ENCODE data around the gene GOLGA8M. TPM values are rescaled to one million over a fixed set of nuclear protein-coding genes. Genes with fewer than 3 reads are reported as not detected.
"Not testable (repeated sequence)": the region's sequence is repeated elsewhere in the genome, so short reads cannot be mapped to it uniquely, and the experiment has no call there.

GOLGA8M gene
- total and polyA plus RNA-seq, 2 of the 4 experiments (the other 2 are of a cell fraction): under 0.01 to 0.24 TPM

DNA sequence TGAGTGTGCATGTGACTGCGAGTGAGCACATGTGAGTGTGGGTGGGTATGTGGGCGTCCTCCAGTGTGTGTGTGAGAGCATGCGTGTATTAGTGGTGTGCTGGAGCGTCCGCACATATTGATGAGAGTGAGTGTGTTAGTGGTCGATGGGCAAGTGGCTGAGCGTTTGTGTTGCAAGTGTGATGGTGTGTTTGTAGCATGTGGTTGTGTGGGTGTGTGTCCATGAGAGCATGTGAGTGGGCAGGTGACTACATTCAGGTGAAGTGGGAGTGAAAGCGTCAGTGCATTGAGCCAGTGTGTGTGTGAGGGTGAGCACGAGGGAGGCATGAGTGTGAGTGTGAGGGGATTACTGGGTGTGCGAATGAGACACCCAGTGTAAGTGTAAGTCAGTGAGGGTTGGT, 59.7 kb downstream of the GOLGA8M start:
- H3K14ac ChIP-seq (replicated peaks; ENCODE audit: low read depth, low read length); H3K4me3 ChIP-seq (ENCODE audit: insufficient read depth, low read depth, low read length); H3K18ac ChIP-seq (ENCODE audit: low read depth, low read length); H4K5ac ChIP-seq (ENCODE audit: low read depth, low read length); H3K9ac ChIP-seq (ENCODE audit: low read depth, low read length); H3K79me1 ChIP-seq (ENCODE audit: low read depth in 1 of 2, low read length in 2 of 2); H2AFZ ChIP-seq (replicated peaks; ENCODE audit: low read length, poor library complexity); H3K27ac ChIP-seq (ENCODE audit: insufficient read depth, low read length); DNase-seq; H4K20me1 ChIP-seq (ENCODE audit: insufficient read depth, low read length); H3K36me3 ChIP-seq (ENCODE audit: control insufficient read depth, insufficient read depth, low read length); intact Hi-C loops (cut with micrococcal nuclease); H3K4me1 ChIP-seq (ENCODE audit: control insufficient read depth, insufficient read depth, low read length); BruUV-seq (replicated peaks); H2BK120ac ChIP-seq (ENCODE audit: low read depth, low read length); H3K9me3 ChIP-seq (ENCODE audit: control insufficient read depth, insufficient read depth, low read length); H3K23ac ChIP-seq (ENCODE audit: low read depth, low read length); H4K8ac ChIP-seq (ENCODE audit: low read depth in 2 of 2, low read length in 2 of 2); H2BK5ac ChIP-seq (ENCODE audit: low read depth, low read length, poor library complexity, severe bottlenecking); POLR2A ChIA-PET (ENCODE audit: unreplicated experiment); H2AK9ac ChIP-seq (replicated peaks; ENCODE audit: low read depth, low read length, poor library complexity); H2BK15ac ChIP-seq (ENCODE audit: low read depth, low read length); H3K4ac ChIP-seq (ENCODE audit: low read depth, low read length); in situ Hi-C loops (cut with MboI; ENCODE audit: low sequenced_read_pairs); dilution Hi-C loops (cut with HindIII; ENCODE audit: low sequenced_read_pairs, unreplicated experiment); H3K9me1 ChIP-seq (ENCODE audit: insufficient read depth, low read length); H3K56ac ChIP-seq (ENCODE audit: extremely low read depth, insufficient read depth, low read length); H3K4me2 ChIP-seq (ENCODE audit: low read depth, low read length); CTCF ChIA-PET; H2BK20ac ChIP-seq (ENCODE audit: low read depth, low read length); H2AK5ac ChIP-seq (ENCODE audit: low read depth, low read length); H3K27me3 ChIP-seq (ENCODE audit: control insufficient read depth, insufficient read depth, low read length); ATAC-seq (ENCODE audit: low read depth); H4K91ac ChIP-seq (ENCODE audit: insufficient read depth, low read depth, low read length): not testable (repeated sequence)
- WGBS, 2 experiments (ENCODE audit: extremely low coverage in 2 of 2, insufficient read length in 1 of 2): 77% methylated on average over 5 of the region's 10 CpGs; no CpG with 5 or more reads in 1 of the 2 experiments

Small RNA genes lying within 50 kb of the gene (microRNA-seq; reads per million reads assigned to microRNA genes)
- not detected for gene RN7SL719P (ENCODE audit: insufficient read depth, insufficient read length)

Small RNA genes lying within 50 kb of the gene (small RNA-seq; reads per million reads assigned to genes)
- gene RN7SL719P: 0 reads per million in 5 experiments

Other genes starting within 250 kb of the GOLGA8M start
- gene GOLGA8G, start 179.4 kb downstream of the GOLGA8M start, total RNA-seq (2012; rRNA removed): not detected in 2 replicates
- not detected in 2 replicates for gene GOLGA8G, start 179.4 kb downstream of the GOLGA8M start, polyA plus RNA-seq (2012; rRNA removed)
- gene GOLGA6L25, start 158.9 kb downstream of the GOLGA8M start, total RNA-seq (2012; rRNA removed): not detected in 2 replicates
- gene GOLGA6L25, start 158.9 kb downstream of the GOLGA8M start, polyA plus RNA-seq (2012; rRNA removed): not detected in 2 replicates
- not detected in 2 replicates for gene GOLGA6L7, start 136.2 kb upstream of the GOLGA8M start, total RNA-seq (2012; rRNA removed)
- not detected in 2 replicates for gene GOLGA6L7, start 136.2 kb upstream of the GOLGA8M start, polyA plus RNA-seq (2012; rRNA removed)
- gene APBA2, start 173.6 kb upstream of the GOLGA8M start, total RNA-seq (2012; rRNA removed): 27.8 and 33.0 TPM in 2 replicates
- 21.7 and 26.5 TPM in 2 replicates for gene APBA2, start 173.6 kb upstream of the GOLGA8M start, polyA plus RNA-seq (2012; rRNA removed)

Measured in IMR-90 (cell line).